Mucosa of stomach (tissue), 1 donor: ENCODE measurements around the gene CHRNA5.
"Not testable (repeated sequence)": the region's sequence is repeated elsewhere in the genome, so short reads cannot be mapped to it uniquely, and the experiment has no call there.

Source experiments
- H3K27me3 ChIP-seq: one replicate; pipeline ENCODE4 v1.7.0; 2013; ENCODE audit warnings: mild to moderate bottlenecking, low read length; ENCODE audit not compliant: control insufficient read depth, insufficient read depth
- H3K36me3 ChIP-seq: one replicate; pipeline ENCODE4 v1.7.0; 2013; ENCODE audit warnings: low read length; ENCODE audit not compliant: control insufficient read depth, insufficient read depth
- H3K4me1 ChIP-seq: one replicate; pipeline ENCODE4 v1.7.0; 2013; ENCODE audit warnings: mild to moderate bottlenecking, low read length; ENCODE audit not compliant: control insufficient read depth, insufficient read depth
- H3K4me3 ChIP-seq: one replicate; pipeline ENCODE4 v1.7.0; 2013; ENCODE audit warnings: low read length
- H3K9ac ChIP-seq: one replicate; pipeline ENCODE4 v1.7.0; 2013; ENCODE audit warnings: mild to moderate bottlenecking, low read length, moderate library complexity
- H3K9me3 ChIP-seq: one replicate; pipeline ENCODE4 v1.7.0; 2013; ENCODE audit warnings: mild to moderate bottlenecking, low read length, moderate library complexity; ENCODE audit not compliant: control insufficient read depth
- donor health status: Pancreatic carcinoma.

The CHRNA5 gene

DNA sequence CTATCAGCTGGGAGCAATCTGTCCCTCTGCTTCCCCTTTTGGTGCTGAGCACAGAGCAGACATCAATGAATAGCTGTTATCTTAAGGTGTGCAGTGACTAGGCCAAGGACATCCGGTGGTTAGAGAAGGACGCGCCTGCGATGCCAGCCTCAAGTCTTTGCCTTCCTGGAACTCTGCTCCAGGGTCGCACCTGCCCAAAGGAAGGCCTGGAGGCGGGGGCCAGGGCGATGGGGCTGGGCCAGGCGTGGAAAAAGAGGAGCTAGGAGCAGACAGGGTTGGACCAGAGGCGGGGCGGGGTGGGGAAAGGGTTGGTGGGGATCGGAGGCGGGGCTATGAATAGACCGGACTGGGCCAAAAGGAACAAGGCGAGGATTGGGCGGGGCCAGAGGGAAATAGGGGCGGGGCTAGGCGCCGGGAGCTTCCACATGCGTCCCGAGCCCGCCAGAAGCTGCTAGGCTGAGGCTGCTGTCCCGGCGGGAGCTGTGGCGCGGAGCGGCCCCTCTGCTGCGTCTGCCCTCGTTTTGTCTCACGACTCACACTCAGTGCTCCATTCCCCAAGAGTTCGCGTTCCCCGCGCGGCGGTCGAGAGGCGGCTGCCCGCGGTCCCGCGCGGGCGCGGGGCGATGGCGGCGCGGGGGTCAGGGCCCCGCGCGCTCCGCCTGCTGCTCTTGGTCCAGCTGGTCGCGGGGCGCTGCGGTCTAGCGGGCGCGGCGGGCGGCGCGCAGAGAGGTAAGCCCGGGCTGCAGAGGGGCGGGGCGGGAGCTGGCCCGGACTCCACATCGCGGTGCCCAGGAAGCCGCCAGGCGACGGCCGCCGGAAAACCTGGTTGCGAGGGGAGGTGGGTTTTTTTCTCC lies at the start of gene CHRNA5:
CHRNA5 (plus strand) TSS at position 424 of the 854 bp plus-strand sequence; CDS start at position 624, 200 bp downstream.
- Histone ChIP-seq H3K4me3 (peak within 1 kb of the TSS; percentile 66), H3K4me1 (peaks cover 12% of the 10 kb centered on the region), H3K27me3 (peaks cover 9% of the 10 kb centered on the region), H3K36me3 (no peaks in the 10 kb centered on the region), H3K9ac (peak within 1 kb of the TSS; percentile 59), H3K9me3 (no peaks in the 10 kb centered on the region)

- not testable (repeated sequence) for H3K4me1 ChIP-seq, H3K4me3 ChIP-seq, H3K9me3 ChIP-seq, H3K27me3 ChIP-seq, H3K9ac ChIP-seq, H3K36me3 ChIP-seq
Observed at GRCh38 chr15:78520035-78520434, 45.3 kb upstream of the CHRNA5 start.

- Histone ChIP-seq H3K4me3 (no peak overlapping the region), H3K36me3 (no peaks in the 10 kb centered on the region), H3K27me3 (no peaks in the 10 kb centered on the region), H3K4me1 (no peaks in the 10 kb centered on the region), H3K9ac (no peak overlapping the region), H3K9me3 (no peaks in the 10 kb centered on the region)
Observed at GRCh38 chr15:78524230-78524629, 41.1 kb upstream of the CHRNA5 start.

DNA sequence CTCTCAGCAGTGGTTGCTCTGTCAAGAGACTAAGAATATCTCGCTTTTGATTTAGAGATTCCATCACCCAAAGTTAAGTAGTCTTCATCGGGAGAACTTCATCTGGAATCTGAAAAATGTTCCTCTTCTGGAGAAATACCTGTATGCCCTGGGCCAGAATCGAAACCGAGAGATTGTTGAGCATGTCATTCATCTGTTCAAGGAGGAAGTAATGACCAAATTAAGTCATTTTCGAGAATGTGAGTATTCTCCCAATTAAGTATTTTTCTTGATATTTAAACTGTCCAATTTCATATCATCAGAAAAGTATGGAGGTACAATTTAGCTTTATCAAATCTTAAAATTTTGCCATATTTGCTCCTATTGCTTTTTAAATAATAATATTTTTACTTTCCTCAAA lies 38.0 kb upstream of the CHRNA5 start:
- Histone ChIP-seq H3K9ac (no peak overlapping the region), H3K9me3 (no peaks in the 10 kb centered on the region), H3K27me3 (no peaks in the 10 kb centered on the region), H3K4me1 (no peaks in the 10 kb centered on the region), H3K4me3 (no peak overlapping the region), H3K36me3 (no peaks in the 10 kb centered on the region)

- H3K36me3 ChIP-seq: no peaks in the 10 kb centered on the region
Observed at GRCh38 chr15:78533331-78533730, 32.0 kb upstream of the CHRNA5 start.

DNA sequence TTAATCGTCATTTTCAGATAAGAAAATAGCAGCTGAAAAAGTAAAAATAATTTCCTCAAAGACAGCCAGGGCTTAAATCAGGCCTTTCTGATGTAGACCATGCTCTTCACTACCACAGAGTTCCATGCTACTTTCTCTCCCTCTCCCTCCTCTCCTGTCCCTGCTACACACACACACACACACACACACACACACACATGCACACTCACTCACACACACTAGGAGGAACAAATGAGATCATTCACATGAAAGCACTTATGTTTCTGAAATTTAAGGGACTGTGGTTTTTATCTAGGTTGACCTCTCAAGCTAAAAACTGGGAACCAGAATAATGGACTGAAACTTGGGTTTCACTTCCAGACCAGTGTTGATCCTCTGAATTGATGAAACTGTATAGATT lies 29.2 kb upstream of the CHRNA5 start:
- Histone ChIP-seq H3K9me3 (no peaks in the 10 kb centered on the region), H3K4me3 (no peak overlapping the region), H3K9ac (no peak overlapping the region), H3K36me3 (no peaks in the 10 kb centered on the region), H3K27me3 (no peaks in the 10 kb centered on the region), H3K4me1 (no peaks in the 10 kb centered on the region)

More at GRCh38 chr15:78533331-78533730, 32.0 kb upstream of the CHRNA5 start:
- no peaks in the 10 kb centered on the region for H3K4me1 ChIP-seq
- no peak overlapping the region for H3K9ac ChIP-seq
- no peaks in the 10 kb centered on the region for H3K9me3 ChIP-seq
- no peak overlapping the region for H3K4me3 ChIP-seq
- H3K27me3 ChIP-seq: no peaks in the 10 kb centered on the region

- no peaks in the 10 kb centered on the region for H3K9me3 ChIP-seq
- H3K36me3 ChIP-seq: no peaks in the 10 kb centered on the region
- H3K9ac ChIP-seq: no peak overlapping the region
- no peaks in the 10 kb centered on the region for H3K27me3 ChIP-seq
- H3K4me1 ChIP-seq: no peaks in the 10 kb centered on the region
- no peak overlapping the region for H3K4me3 ChIP-seq
Observed at GRCh38 chr15:78537266-78537905, 27.9 kb upstream of the CHRNA5 start.

DNA sequence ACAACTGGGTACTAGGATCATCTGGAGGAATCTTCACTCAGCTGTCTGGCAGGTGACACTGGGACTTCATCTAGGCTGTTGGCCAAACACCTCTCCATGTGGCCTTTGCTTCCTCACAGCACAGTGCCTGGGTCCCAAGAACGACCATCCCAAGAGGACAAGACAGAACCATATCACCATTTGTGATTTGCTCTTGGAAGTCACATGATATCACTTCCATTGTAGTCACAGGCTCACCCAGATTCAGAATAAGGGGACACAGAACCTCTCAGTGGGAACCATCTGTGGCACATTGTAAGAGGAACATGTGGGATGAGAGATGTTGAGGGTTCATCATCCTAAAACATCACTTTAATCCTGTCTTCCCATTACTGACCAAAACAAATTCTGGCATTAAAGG lies 27.0 kb upstream of the CHRNA5 start:
- no peak overlapping the region for H3K4me3 ChIP-seq
- H3K9ac ChIP-seq: no peak overlapping the region
- H3K9me3 ChIP-seq: no peaks in the 10 kb centered on the region
- no peaks in the 10 kb centered on the region for H3K27me3 ChIP-seq
- no peaks in the 10 kb centered on the region for H3K36me3 ChIP-seq
- H3K4me1 ChIP-seq: no peaks in the 10 kb centered on the region

DNA sequence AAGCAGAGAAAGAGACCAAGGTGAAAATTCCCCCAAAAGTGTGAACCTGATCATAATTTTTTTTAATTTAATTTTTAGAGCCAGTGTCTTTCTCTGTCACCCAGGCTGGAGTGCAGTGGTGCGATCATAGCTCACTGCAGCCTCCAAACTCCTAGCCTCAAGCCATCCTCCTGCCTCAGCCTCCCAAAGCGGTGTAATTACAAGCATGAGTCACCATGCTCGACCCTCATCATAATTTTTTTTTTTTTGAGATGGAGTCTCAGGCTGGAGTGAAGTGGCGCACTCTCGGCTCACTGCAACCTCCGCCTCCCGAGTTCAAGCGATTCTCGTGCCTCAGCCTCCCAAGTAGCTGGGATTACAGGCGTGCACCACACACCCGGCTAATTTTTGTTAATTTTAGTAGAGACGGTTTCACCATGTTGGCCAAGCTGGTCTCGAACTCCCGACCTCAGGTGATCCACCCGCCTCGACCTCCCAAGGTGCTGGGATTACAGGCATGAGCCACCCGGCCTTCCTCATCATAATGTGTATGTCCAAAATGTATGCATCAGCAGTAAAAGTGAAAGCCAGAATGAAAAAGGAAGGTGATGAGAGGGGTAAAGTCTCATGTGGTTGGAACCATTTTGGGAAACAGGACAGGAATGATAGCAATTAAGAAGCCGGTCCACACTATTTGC lies 25.7 kb upstream of the CHRNA5 start:
- not testable (repeated sequence) for H3K4me1 ChIP-seq, H3K9me3 ChIP-seq, H3K36me3 ChIP-seq, H3K27me3 ChIP-seq
- H3K9ac ChIP-seq: peak overlapping the region; percentile 78
- H3K4me3 ChIP-seq: peak overlapping the region; percentile 31

- Histone ChIP-seq H3K9ac (peak within 1 kb of the TSS; percentile 78), H3K27me3 (no peaks in the 10 kb centered on the region), H3K36me3 (peaks cover 3% of the 10 kb centered on the region), H3K4me3 (peak within 1 kb of the TSS; percentile 31), H3K9me3 (no peaks in the 10 kb centered on the region), H3K4me1 (no peaks in the 10 kb centered on the region)
Observed at GRCh38 chr15:78540141-78540870, 25.0 kb upstream of the CHRNA5 start, which contains the start of gene PSMA4. PSMA4 (plus strand) TSS chr15:78540444; CDS start chr15:78541928, 1,484 bp downstream.

DNA sequence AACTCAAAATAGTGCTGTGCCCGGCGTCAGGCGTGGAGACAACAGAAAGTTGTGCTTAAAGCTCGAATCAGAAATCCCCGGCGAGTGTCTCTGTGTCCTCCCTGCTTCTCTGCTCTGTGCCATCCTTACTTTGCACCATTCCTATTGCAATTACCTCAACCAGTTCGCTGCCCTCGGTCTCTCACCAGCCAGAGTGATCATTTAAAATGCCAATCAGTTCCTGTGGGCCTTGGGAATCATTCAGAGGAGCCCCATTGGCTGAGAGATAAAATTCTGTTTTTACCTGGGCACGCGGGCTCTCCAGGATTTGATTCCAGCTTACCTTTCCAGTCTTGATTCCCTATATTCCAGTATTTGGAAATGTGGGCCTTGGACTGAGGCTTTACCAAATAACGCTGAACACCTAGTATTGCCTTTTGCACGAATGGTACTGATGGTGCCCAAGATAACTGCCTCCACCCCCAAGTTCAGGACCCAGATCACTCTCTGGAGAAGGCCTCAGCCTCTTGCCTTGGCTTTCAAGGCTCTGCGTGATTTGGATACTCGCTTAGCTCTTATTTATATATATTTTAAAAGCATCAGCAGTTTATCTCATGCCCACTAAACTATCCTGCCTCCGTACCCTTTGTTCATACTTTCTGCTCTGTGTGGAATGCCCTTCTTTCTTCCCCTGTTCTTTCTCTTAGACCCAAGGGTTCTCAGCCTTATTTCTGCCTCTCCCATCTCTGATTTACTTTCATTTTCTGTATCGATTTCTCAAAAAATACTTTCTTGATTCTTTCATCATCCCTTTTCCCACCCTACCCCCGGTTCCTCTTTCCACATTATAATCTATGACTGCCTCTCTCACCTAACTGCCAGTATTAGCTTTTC lies 24.2 kb upstream of the CHRNA5 start:
- Histone ChIP-seq H3K4me1 (no peaks in the 10 kb centered on the region), H3K4me3 (peak overlapping the region; percentile 31), H3K9me3 (no peaks in the 10 kb centered on the region), H3K9ac (peak overlapping the region; percentile 78), H3K27me3 (no peaks in the 10 kb centered on the region), H3K36me3 (peaks cover 7% of the 10 kb centered on the region)
